Measurements from ENCODE around the gene SNN. TPM values are rescaled to one million over a fixed set of nuclear protein-coding genes. Genes with fewer than 3 reads are reported as not detected.

Gene SNN
- total RNA-seq, 2 donors from 2014 or later: 28.9 to 35.1 TPM

GRCh38 chr16:11639008-11639562 is 29.2 kb upstream of the SNN start:
- WGBS, 2 experiments (ENCODE audit: insufficient coverage in 1 of 2, insufficient read length in 1 of 2): 58 to 63% methylated on average over 3 of the region's 4 CpGs
- H3K4me1 Mint-ChIP-seq: no peaks in the 10 kb centered on the region
- H3K36me3 Mint-ChIP-seq (ENCODE audit: low read depth): no peaks in the 10 kb centered on the region

DNA sequence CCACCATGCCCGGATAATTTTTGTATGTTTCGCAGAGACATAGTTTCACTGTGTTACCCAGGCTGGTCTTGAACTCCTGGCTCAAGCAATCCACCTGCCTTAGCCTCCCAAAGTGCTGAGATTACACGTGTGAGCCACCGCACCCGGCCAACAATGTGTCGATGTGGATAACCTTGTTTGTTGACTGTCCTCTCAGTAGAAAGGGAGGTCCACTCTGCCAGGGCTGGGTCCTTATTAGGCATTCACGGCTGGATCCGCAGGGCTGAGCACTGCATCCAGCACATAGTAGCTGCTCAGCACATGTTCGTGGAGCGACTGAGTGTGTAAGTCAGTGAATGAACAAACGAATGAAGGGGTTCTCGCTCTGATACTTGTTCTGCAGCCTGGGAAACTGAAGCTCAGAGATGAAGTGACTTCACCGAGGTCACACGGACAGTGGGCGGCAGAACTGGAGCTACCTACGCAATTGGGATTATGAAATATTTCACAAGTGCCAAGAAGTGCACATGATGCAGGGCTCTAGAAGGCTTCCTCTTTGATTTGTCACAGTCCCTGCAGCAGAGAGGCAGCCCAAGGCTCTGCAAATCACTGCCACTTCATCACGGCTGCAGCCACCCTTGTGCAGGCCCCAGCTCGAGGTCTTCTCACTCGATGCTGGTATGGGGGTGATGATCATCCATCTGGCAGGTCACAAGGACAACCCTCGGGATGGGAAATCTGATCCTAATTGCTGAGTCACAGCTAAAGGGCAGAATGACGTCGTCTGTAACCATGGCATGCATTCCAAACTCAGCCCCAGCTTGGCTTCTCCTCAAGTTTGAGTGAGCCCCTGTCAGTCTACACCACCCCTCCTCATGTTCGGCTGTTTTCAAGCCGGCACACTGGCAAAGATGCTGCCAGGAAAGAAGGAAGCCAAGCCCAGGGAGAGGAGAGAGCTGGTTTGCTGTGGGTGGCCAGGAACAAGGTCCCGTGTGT is 28.0 kb upstream of the SNN start:
- Histone ChIP-seq H3K9ac (ENCODE audit: extremely low read depth, low read length, poor library complexity, severe bottlenecking) (no peak overlapping the region), H3K9me3 (ENCODE audit: control insufficient read depth, low read length) (no peaks in the 10 kb centered on the region), H3K4me3 (ENCODE audit: low read length) (no peak overlapping the region), H3K4me1 (ENCODE audit: control insufficient read depth, insufficient read depth, low read length) (no peaks in the 10 kb centered on the region), H3K27ac (ENCODE audit: low read depth, low read length) (peak overlapping the region; percentile 1), H3K27me3 (ENCODE audit: control insufficient read depth, insufficient read depth, low read length, poor library complexity, severe bottlenecking) (no peaks in the 10 kb centered on the region), H3K36me3 (ENCODE audit: control insufficient read depth, insufficient read depth, low read length) (no peaks in the 10 kb centered on the region)
- Mint-ChIP-seq H3K27ac (peak overlapping the region; percentile 68), H3K9me3 (no peaks in the 10 kb centered on the region), H3K4me1 (no peaks in the 10 kb centered on the region), H3K4me3 (no peak overlapping the region), H3K27me3 (ENCODE audit: insufficient read depth) (peaks cover 3% of the 10 kb centered on the region), H3K36me3 (ENCODE audit: low read depth) (no peaks in the 10 kb centered on the region)
- WGBS, 2 experiments (ENCODE audit: insufficient coverage in 1 of 2, insufficient read length in 1 of 2): 81 to 85% methylated on average over 24 to 25 of the region's 25 CpGs
- no peak for TF ChIP-seq CTCF (conservative IDR thresholded peaks at IDR 0.05)
- DNase-seq: peak; percentile 77

More at GRCh38 chr16:11639008-11639562, 29.2 kb upstream of the SNN start:
- no peaks in the 10 kb centered on the region for H3K27me3 ChIP-seq (ENCODE audit: control insufficient read depth, insufficient read depth, low read length, poor library complexity, severe bottlenecking)
- no peaks in the 10 kb centered on the region for H3K36me3 ChIP-seq (ENCODE audit: control insufficient read depth, insufficient read depth, low read length)
- Mint-ChIP-seq H3K9me3 (no peaks in the 10 kb centered on the region), H3K4me3 (no peak overlapping the region), H3K27ac (no peak overlapping the region), H3K27me3 (ENCODE audit: insufficient read depth) (peaks cover 7% of the 10 kb centered on the region)
- no peak for TF ChIP-seq CTCF (conservative IDR thresholded peaks at IDR 0.05)
- H3K9me3 ChIP-seq (ENCODE audit: control insufficient read depth, low read length): no peaks in the 10 kb centered on the region
- no peak overlapping the region for H3K4me3 ChIP-seq (ENCODE audit: low read length)
- H3K27ac ChIP-seq (ENCODE audit: low read depth, low read length): no peak overlapping the region
- DNase-seq: no peak
- no peak overlapping the region for H3K9ac ChIP-seq (ENCODE audit: extremely low read depth, low read length, poor library complexity, severe bottlenecking)
- H3K4me1 ChIP-seq (ENCODE audit: control insufficient read depth, insufficient read depth, low read length): no peaks in the 10 kb centered on the region

DNA sequence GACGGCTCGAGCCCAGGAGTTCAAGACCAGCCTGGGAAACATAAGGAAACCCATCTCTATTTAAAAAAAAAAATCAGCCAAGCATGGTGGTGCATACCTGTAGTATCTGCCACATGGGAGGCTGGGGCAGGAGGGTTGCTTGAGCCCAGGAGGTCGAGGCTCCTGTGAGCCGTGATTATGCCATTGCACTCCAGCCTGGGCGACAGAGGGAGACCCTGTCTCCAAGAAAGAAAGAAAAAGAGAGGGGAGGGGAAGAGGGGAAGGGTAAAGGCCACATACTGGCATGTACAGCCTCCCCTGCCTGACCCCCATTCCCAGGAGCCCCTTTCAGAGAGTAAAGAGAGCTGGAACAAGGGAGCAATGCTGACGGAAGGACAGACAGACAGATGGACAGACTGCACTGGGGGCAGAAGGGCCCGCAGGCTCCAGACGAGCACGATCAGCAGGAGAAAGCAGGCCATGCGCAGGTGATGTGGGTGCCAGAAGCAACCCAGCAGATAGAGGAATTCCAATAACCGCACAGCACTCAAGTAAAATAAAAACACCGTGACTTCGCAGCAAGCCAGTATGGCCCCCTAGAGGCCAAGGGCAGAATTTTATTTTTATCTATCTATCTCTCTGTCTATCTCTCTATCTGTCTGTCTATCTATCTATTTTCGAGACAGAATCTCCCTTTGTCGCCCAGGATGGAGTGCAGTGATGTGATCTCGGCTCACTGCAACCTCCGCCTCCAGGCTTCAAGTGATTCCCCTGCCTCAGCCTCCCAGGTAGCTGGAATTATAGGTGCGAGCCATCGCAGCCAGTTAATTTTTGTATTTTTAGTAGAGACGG is 27.1 kb upstream of the SNN start:
- peak; percentile 69 for DNase-seq
- 59 to 65% methylated on average over 15 to 20 of the region's 20 CpGs for WGBS, 2 experiments (ENCODE audit: insufficient coverage in 1 of 2, insufficient read length in 1 of 2)
- no peaks in the 10 kb centered on the region for H3K36me3 Mint-ChIP-seq (ENCODE audit: low read depth)
- no peak overlapping the region for H3K9ac ChIP-seq (ENCODE audit: extremely low read depth, low read length, poor library complexity, severe bottlenecking)
- H3K4me1 Mint-ChIP-seq: no peaks in the 10 kb centered on the region
- no peak overlapping the region for H3K27ac Mint-ChIP-seq
- peak overlapping the region; percentile 1 for H3K27ac ChIP-seq (ENCODE audit: low read depth, low read length)
- TF ChIP-seq CTCF (conservative IDR thresholded peaks at IDR 0.05): peak; percentile 91
- no peaks in the 10 kb centered on the region for H3K9me3 ChIP-seq (ENCODE audit: control insufficient read depth, low read length)
- H3K4me3 Mint-ChIP-seq: no peak overlapping the region
- no peaks in the 10 kb centered on the region for H3K36me3 ChIP-seq (ENCODE audit: control insufficient read depth, insufficient read depth, low read length)
- H3K9me3 Mint-ChIP-seq: no peaks in the 10 kb centered on the region
- H3K27me3 Mint-ChIP-seq (ENCODE audit: insufficient read depth): peaks cover 3% of the 10 kb centered on the region
- H3K4me3 ChIP-seq (ENCODE audit: low read length): no peak overlapping the region
- H3K27me3 ChIP-seq (ENCODE audit: control insufficient read depth, insufficient read depth, low read length, poor library complexity, severe bottlenecking): no peaks in the 10 kb centered on the region
- H3K4me1 ChIP-seq (ENCODE audit: control insufficient read depth, insufficient read depth, low read length): no peaks in the 10 kb centered on the region

Data from endodermal cell (in vitro differentiated cells).